Measurements from ENCODE around the gene CIROP. TPM values are rescaled to one million over a fixed set of nuclear protein-coding genes. Genes with fewer than 3 reads are reported as not detected.

Gene CIROP
- total RNA-seq, 2 donors from 2014 or later: 0.64 to 1.4 TPM

- Histone ChIP-seq H3K27ac (ENCODE audit: low read depth, low read length) (no peak overlapping the region), H3K9me3 (ENCODE audit: control insufficient read depth, low read length) (no peaks in the 10 kb centered on the region), H3K4me1 (ENCODE audit: control insufficient read depth, insufficient read depth, low read length) (peaks cover 10% of the 10 kb centered on the region), H3K4me3 (ENCODE audit: low read length) (no peak overlapping the region), H3K36me3 (ENCODE audit: control insufficient read depth, insufficient read depth, low read length) (peaks cover 29% of the 10 kb centered on the region), H3K27me3 (ENCODE audit: control insufficient read depth, insufficient read depth, low read length, poor library complexity, severe bottlenecking) (no peaks in the 10 kb centered on the region), H3K9ac (ENCODE audit: extremely low read depth, low read length, poor library complexity, severe bottlenecking) (no peak overlapping the region)
- Mint-ChIP-seq H3K4me1 (peaks cover 51% of the 10 kb centered on the region), H3K27ac (no peak overlapping the region), H3K4me3 (no peak overlapping the region), H3K27me3 (ENCODE audit: insufficient read depth) (no peaks in the 10 kb centered on the region), H3K36me3 (ENCODE audit: low read depth) (peaks cover 27% of the 10 kb centered on the region), H3K9me3 (no peaks in the 10 kb centered on the region)
- peak; percentile 54 for TF ChIP-seq CTCF (conservative IDR thresholded peaks at IDR 0.05)
- WGBS, 2 experiments (ENCODE audit: insufficient coverage in 1 of 2, insufficient read length in 1 of 2): 70 to 96% methylated on average over 4 to 10 of the region's 10 CpGs
- DNase-seq: no peak
Measured at GRCh38 chr14:23099212-23099861, 5.5 kb downstream of the CIROP start.

- Mint-ChIP-seq H3K9me3 (no peaks in the 10 kb centered on the region), H3K4me1 (peaks cover 50% of the 10 kb centered on the region), H3K4me3 (no peak overlapping the region), H3K27me3 (ENCODE audit: insufficient read depth) (no peaks in the 10 kb centered on the region), H3K27ac (no peak overlapping the region), H3K36me3 (ENCODE audit: low read depth) (peaks cover 32% of the 10 kb centered on the region)
- Histone ChIP-seq H3K9me3 (ENCODE audit: control insufficient read depth, low read length) (no peaks in the 10 kb centered on the region), H3K4me3 (ENCODE audit: low read length) (no peak overlapping the region), H3K4me1 (ENCODE audit: control insufficient read depth, insufficient read depth, low read length) (peaks cover 10% of the 10 kb centered on the region), H3K36me3 (ENCODE audit: control insufficient read depth, insufficient read depth, low read length) (peaks cover 37% of the 10 kb centered on the region), H3K27ac (ENCODE audit: low read depth, low read length) (no peak overlapping the region), H3K27me3 (ENCODE audit: control insufficient read depth, insufficient read depth, low read length, poor library complexity, severe bottlenecking) (no peaks in the 10 kb centered on the region), H3K9ac (ENCODE audit: extremely low read depth, low read length, poor library complexity, severe bottlenecking) (no peak overlapping the region)
- no peak for DNase-seq
- 92 to 94% methylated on average over 7 of the region's 7 CpGs for WGBS, 2 experiments (ENCODE audit: insufficient coverage in 1 of 2, insufficient read length in 1 of 2)
- no peak for TF ChIP-seq CTCF (conservative IDR thresholded peaks at IDR 0.05)
Measured at GRCh38 chr14:23097786-23098185, 7.0 kb downstream of the CIROP start.

GRCh38 chr14:23095196-23096108, 9.3 kb downstream of the CIROP start, which contains the start of gene C14orf119:
Gene C14orf119, plus strand, starts transcription at chr14:23095505. Its CDS starts 2,154 bp downstream, at chr14:23097659.
- no peaks in the 10 kb centered on the region for H3K27me3 Mint-ChIP-seq (ENCODE audit: insufficient read depth)
- H3K4me3 Mint-ChIP-seq: no peak within 1 kb of the TSS

More at GRCh38 chr14:23095196-23096108, 9.3 kb downstream of the CIROP start, which contains the start of gene C14orf119:
- peak; percentile 100 for DNase-seq
- Histone ChIP-seq H3K4me1 (ENCODE audit: control insufficient read depth, insufficient read depth, low read length) (peaks cover 3% of the 10 kb centered on the region), H3K9me3 (ENCODE audit: control insufficient read depth, low read length) (no peaks in the 10 kb centered on the region), H3K27ac (ENCODE audit: low read depth, low read length) (peak within 1 kb of the TSS; percentile 80), H3K9ac (ENCODE audit: extremely low read depth, low read length, poor library complexity, severe bottlenecking) (peak within 1 kb of the TSS; percentile 93), H3K4me3 (ENCODE audit: low read length) (peak within 1 kb of the TSS; percentile 94), H3K36me3 (ENCODE audit: control insufficient read depth, insufficient read depth, low read length) (peaks cover 61% of the 10 kb centered on the region), H3K27me3 (ENCODE audit: control insufficient read depth, insufficient read depth, low read length, poor library complexity, severe bottlenecking) (no peaks in the 10 kb centered on the region)
- H3K27ac Mint-ChIP-seq: no peak within 1 kb of the TSS
- no peaks in the 10 kb centered on the region for H3K9me3 Mint-ChIP-seq
- TF ChIP-seq CTCF (conservative IDR thresholded peaks at IDR 0.05): no peak
- H3K36me3 Mint-ChIP-seq (ENCODE audit: low read depth): peaks cover 48% of the 10 kb centered on the region
- whole genome bisulfite sequencing, 2 experiments (ENCODE audit: insufficient coverage in 1 of 2, insufficient read length in 1 of 2): 0% methylated on average over 25 to 46 of the region's 46 CpGs
- peaks cover 36% of the 10 kb centered on the region for H3K4me1 Mint-ChIP-seq

All from endodermal cell (in vitro differentiated cells).